Thymus (tissue), 11 donors: ENCODE measurements around the gene C11orf42. TPM values are rescaled to one million over a fixed set of nuclear protein-coding genes. Genes with fewer than 3 reads are reported as not detected.

Source experiments
- DNase-seq, 9 donors: peaks; one replicate each; pipeline ENCODE4 v3.0.0-alpha.2; 2013; ENCODE audit warnings: low spot score in 9 of 9, low read depth in 6 of 9, missing footprints in 1 of 9
- H3K27ac ChIP-seq, 2 donors: one replicate each; pipeline ENCODE4 v1.5.1; 2013; ENCODE audit warnings: control low read depth in 1 of 2, low read depth in 1 of 2, low read length in 1 of 2, mild to moderate bottlenecking in 1 of 2, moderate library complexity in 1 of 2
- H3K27me3 ChIP-seq, 2 donors: one replicate each; pipeline ENCODE4 v1.5.1; 2013; ENCODE audit warnings: low read length in 1 of 2; ENCODE audit not compliant: control insufficient read depth in 2 of 2, insufficient read depth in 1 of 2
- H3K36me3 ChIP-seq, 2 donors: one replicate each; pipeline ENCODE4 v1.5.1; 2013; ENCODE audit warnings: low read length in 1 of 2, mild to moderate bottlenecking in 1 of 2, moderate library complexity in 1 of 2; ENCODE audit not compliant: control insufficient read depth in 2 of 2, insufficient read depth in 2 of 2
- H3K4me1 ChIP-seq, 2 donors: one replicate each; pipeline ENCODE4 v1.5.1; 2013; ENCODE audit warnings: low read length in 2 of 2; ENCODE audit not compliant: control insufficient read depth in 2 of 2, insufficient read depth in 2 of 2
- H3K4me3 ChIP-seq, 2 donors: one replicate each; pipeline ENCODE4 v1.5.1; 2013; ENCODE audit warnings: low read length in 2 of 2, control low read depth in 1 of 2, mild to moderate bottlenecking in 1 of 2
- H3K9me3 ChIP-seq, 2 donors: one replicate each; pipeline ENCODE4 v1.5.1; 2013; ENCODE audit warnings: low read length in 1 of 2, mild to moderate bottlenecking in 1 of 2; ENCODE audit not compliant: control insufficient read depth in 2 of 2, insufficient read depth in 1 of 2
- WGBS: extraction: QIAGEN DNeasy Blood & Tissue Kit; methylation state at CpG from one replicate; pipeline ENCODE4 v1.1.7; 2013; 5-methylcytosine and 5-hydroxymethylcytosine counted together
- polyA plus RNA-seq: library from polyadenylated mRNA; stranded (reverse); fragments of 200-250 nt; gene quantifications from one replicate; pipeline ENCODE4 v1.2.3, GENCODE V29; 2013
- total RNA-seq: library from RNA; stranded (reverse); fragments of 120-200 nt; gene quantifications from one replicate; pipeline ENCODE4 v1.2.4, GENCODE V29; 2013
- donor health status: healthy.

Gene C11orf42
- total and polyA plus RNA-seq, 2 donors, result not detected

DNA sequence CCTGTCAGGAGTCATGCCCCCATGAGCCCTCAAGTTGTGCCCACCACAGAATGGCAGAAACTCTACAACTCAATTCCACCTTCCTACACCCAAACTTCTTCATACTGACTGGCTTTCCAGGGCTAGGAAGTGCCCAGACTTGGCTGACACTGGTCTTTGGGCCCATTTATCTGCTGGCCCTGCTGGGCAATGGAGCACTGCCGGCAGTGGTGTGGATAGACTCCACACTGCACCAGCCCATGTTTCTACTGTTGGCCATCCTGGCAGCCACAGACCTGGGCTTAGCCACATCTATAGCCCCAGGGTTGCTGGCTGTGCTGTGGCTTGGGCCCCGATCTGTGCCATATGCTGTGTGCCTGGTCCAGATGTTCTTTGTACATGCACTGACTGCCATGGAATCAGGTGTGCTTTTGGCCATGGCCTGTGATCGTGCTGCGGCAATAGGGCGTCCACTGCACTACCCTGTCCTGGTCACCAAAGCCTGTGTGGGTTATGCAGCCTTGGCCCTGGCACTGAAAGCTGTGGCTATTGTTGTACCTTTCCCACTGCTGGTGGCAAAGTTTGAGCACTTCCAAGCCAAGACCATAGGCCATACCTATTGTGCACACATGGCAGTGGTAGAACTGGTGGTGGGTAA, 6.1 kb upstream of the C11orf42 start, which contains the start of gene OR52W1:
Gene OR52W1 (plus strand): TSS at position 51 of the 637 bp plus-strand sequence. CDS start 0 bp downstream, at position 51.
- Histone ChIP-seq H3K4me1 (no peaks in the 10 kb centered on the region), H3K36me3 (no peaks in the 10 kb centered on the region), H3K27me3 (no peaks in the 10 kb centered on the region), H3K9me3 (no peaks in the 10 kb centered on the region), H3K27ac (no peak within 1 kb of the TSS), H3K4me3 (no peak within 1 kb of the TSS)
- DNase-seq, result no peak
- 100% methylated on average over 5 of the region's 5 CpGs for WGBS

GRCh38 chr11:6200975-6201374, 4.4 kb upstream of the C11orf42 start:
- H3K36me3 ChIP-seq, result peaks cover 0 to 3% of the 10 kb centered on the region in 2 donors
- no peak overlapping the region for H3K27ac ChIP-seq
- no peaks in the 10 kb centered on the region for H3K4me1 ChIP-seq
- H3K4me3 ChIP-seq, result no peak overlapping the region
- DNase-seq, result no peak
- no peaks in the 10 kb centered on the region for H3K9me3 ChIP-seq
- WGBS, result 95% methylated on average over 4 of the region's 4 CpGs
- no peaks in the 10 kb centered on the region for H3K27me3 ChIP-seq

GRCh38 chr11:6201481-6201880, 3.9 kb upstream of the C11orf42 start:
- H3K27ac ChIP-seq, result no peak overlapping the region
- no peak overlapping the region for H3K4me3 ChIP-seq
- WGBS, result 97% methylated on average over 2 of the region's 2 CpGs
- H3K36me3 ChIP-seq, result peaks cover 2 to 3% of the 10 kb centered on the region in 2 donors
- H3K4me1 ChIP-seq, result no peaks in the 10 kb centered on the region
- DNase-seq, result no peak
- H3K27me3 ChIP-seq, result no peaks in the 10 kb centered on the region
- H3K9me3 ChIP-seq, result no peaks in the 10 kb centered on the region

DNA sequence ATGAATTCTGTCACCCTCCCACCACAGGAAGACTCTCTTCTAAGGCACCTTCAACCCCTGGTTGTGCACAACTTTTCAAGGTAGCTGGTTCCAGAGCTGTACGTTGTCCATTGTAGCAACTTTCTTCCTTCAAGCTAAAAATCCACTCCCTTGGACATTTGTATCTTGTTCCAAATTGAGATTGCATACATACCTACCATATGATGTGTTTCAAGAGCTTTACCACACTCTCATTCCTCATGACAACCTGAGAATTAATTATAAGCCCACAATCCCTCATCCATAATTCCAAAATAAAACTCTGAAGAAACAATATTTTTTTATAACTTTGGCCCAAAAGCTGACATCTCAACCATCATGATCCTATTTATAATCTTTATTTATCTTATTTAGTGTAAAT, 3.3 kb upstream of the C11orf42 start:
- H3K27ac ChIP-seq, result no peak overlapping the region

GRCh38 chr11:6203327-6203726, 2.0 kb upstream of the C11orf42 start:
- H3K27ac ChIP-seq, result no peak overlapping the region
- H3K36me3 ChIP-seq, result peaks cover 3 to 10% of the 10 kb centered on the region in 2 donors
- H3K27me3 ChIP-seq, result no peaks in the 10 kb centered on the region
- no peak overlapping the region for H3K4me3 ChIP-seq
- H3K4me1 ChIP-seq, result no peaks in the 10 kb centered on the region
- DNase-seq, result no peak
- no peaks in the 10 kb centered on the region for H3K9me3 ChIP-seq
- WGBS, result 15% methylated on average over 3 of the region's 3 CpGs

More for the DNA sequence above, 3.3 kb upstream of the C11orf42 start:
- Histone ChIP-seq H3K27me3 (no peaks in the 10 kb centered on the region), H3K4me1 (no peaks in the 10 kb centered on the region), H3K9me3 (no peaks in the 10 kb centered on the region), H3K4me3 (no peak overlapping the region), H3K36me3 (peaks cover 3 to 4% of the 10 kb centered on the region in 2 donors)
- DNase-seq, result no peak
- 97% methylated on average over 1 of the region's 1 CpG for WGBS

GRCh38 chr11:6204706-6205105, 651 bp upstream of the C11orf42 start:
- 97% methylated on average over 1 of the region's 1 CpG for WGBS
- Histone ChIP-seq H3K4me3 (no peak overlapping the region), H3K27me3 (no peaks in the 10 kb centered on the region), H3K27ac (no peak overlapping the region), H3K36me3 (peaks cover 5 to 13% of the 10 kb centered on the region in 2 donors), H3K4me1 (no peaks in the 10 kb centered on the region), H3K9me3 (no peaks in the 10 kb centered on the region)
- DNase-seq, result no peak

DNA sequence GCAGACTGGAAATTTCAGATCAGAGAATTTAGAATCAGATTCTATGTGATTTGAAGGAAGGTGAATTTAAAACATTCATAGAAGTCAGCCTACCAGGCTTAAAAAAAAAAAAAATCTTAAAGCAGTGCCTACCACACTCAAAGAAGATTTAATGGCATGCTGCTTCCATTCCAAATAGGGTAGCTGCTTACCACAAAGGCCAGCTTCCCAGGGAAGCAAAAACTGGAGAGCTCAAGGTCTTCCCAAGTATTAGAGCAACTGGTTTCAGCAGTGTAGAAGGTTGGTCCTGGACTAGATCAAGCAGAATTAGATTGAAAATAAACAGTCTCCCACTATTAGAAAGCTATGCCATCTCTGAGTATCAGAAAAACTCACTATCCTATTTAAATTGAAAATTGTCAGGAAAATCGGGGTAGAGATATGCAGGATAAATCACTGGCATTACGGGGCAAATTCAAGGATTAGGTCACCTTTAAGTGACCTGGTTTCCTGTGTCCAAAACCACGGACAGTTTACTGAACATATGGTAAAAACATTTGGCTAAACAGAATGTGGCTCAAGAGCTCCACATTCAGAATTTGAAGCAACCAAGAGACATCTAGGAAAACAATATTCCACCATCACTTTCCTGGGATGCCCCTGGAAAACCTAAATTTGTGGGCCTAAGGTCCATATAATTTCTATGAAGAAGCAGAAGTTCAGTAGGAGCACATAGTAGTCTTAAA, 1.3 kb downstream of the C11orf42 start:
- 96% methylated on average over 3 of the region's 3 CpGs for WGBS
- H3K27ac ChIP-seq, result no peak overlapping the region

DNA sequence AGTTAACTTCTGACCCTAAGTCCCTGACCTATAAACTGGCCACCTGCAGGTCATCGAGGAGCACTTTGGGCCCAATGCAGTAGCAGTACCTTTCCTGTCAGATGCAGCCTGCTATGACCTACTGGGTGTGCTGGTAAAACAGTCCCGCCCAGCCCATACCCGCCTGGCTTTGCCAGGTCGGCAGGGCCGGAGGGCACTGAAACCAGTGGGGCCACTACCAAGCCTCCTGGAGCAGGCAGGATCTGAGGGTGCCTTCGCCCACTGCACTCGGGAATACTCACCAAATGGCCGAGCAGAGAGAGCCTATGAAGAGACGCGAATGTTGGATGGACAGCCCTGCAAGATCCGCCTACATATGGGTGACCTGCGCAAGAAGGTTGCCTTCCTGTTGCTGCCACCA, 4.4 kb downstream of the C11orf42 start:
- Histone ChIP-seq H3K27ac (no peak overlapping the region), H3K27me3 (no peaks in the 10 kb centered on the region), H3K4me3 (no peak overlapping the region), H3K9me3 (no peaks in the 10 kb centered on the region), H3K4me1 (no peaks in the 10 kb centered on the region), H3K36me3 (peaks cover 37 to 40% of the 10 kb centered on the region in 2 donors)
- no peak for DNase-seq
- 96% methylated on average over 12 of the region's 12 CpGs for WGBS

More for the DNA sequence above, 1.3 kb downstream of the C11orf42 start:
- Histone ChIP-seq H3K4me3 (no peak overlapping the region), H3K27me3 (no peaks in the 10 kb centered on the region), H3K4me1 (no peaks in the 10 kb centered on the region), H3K9me3 (no peaks in the 10 kb centered on the region), H3K36me3 (peaks cover 21 to 26% of the 10 kb centered on the region in 2 donors)
- no peak for DNase-seq

- H3K4me1 ChIP-seq, result no peaks in the 10 kb centered on the region
- H3K27me3 ChIP-seq, result no peaks in the 10 kb centered on the region
- no peaks in the 10 kb centered on the region for H3K9me3 ChIP-seq
- DNase-seq, result no peak
- 96% methylated on average over 9 of the region's 9 CpGs for WGBS
- no peak overlapping the region for H3K4me3 ChIP-seq
- peaks cover 37 to 43% of the 10 kb centered on the region in 2 donors for H3K36me3 ChIP-seq
- H3K27ac ChIP-seq, result no peak overlapping the region
These were observed 5.1 kb downstream of the C11orf42 start for GRCh38 chr11:6210274-6210955.
